HepG2 (cell line): ENCODE results near the gene DPAGT1. TPM values are rescaled to one million over a fixed set of nuclear protein-coding genes. Genes with fewer than 3 reads are reported as not detected.
A peak's percentile ranks its signal among the peaks of the same experiment; 100 is the strongest.

Experiments
- ATAC-seq: fragments of 200-7000 bp; cut with Tn5 transposase; 3 replicates; pipeline ENCODE4 v1.9.1; 2020; ENCODE audit warnings: mild to moderate bottlenecking, moderate library complexity
- BruUV-seq: library from RNA; stranded (reverse); fragments of 400-500 nt; replicated peaks from 2 replicates; lab custom pipeline; 2021; lab: Mats Ljungman, UMichigan
- CTCF ChIA-PET: fragments of 300-600 bp; formaldehyde crosslinking; extraction: SDS; loops from one replicate; lab custom pipeline; 2021; ENCODE audit warnings: low total read pairs, inconsistent platforms, low intra/inter-chr PET ratio; lab: Yijun Ruan, JAX
- POLR2A ChIA-PET: fragments of 350-600 bp; sonication (Branson Sonifier 250); formaldehyde crosslinking; loops from one replicate; lab custom pipeline; 2020; ENCODE audit warnings: antibody characterized with exemption, inconsistent platforms; lab: Yijun Ruan, JAX
- DNase-seq: peaks from one replicate; pipeline ENCODE4 v3.0.0-alpha.2; 2015; ENCODE audit warnings: low spot score
- FAIRE-seq: peaks from 3 replicates; lab custom pipeline; 2011; peaks lifted over from hg19 to GRCh38; lab: Jason Lieb, UNC
- H2AFZ ChIP-seq: one replicate; pipeline ENCODE4 v1.6.1; 2011; ENCODE audit warnings: low read length, inconsistent platforms
- H3K27ac ChIP-seq: fragments of 300-600 bp; 3 replicates; pipeline ENCODE4 v1.8.0; 2011; ENCODE audit warnings: mixed run types, mild to moderate bottlenecking, mixed read lengths, low read length, inconsistent platforms; ENCODE audit not compliant: insufficient read depth; ENCODE audit errors: extremely low read length
- H3K27me3 ChIP-seq, 2 experiments: fragments of 200-600 bp in 1 of 2; 2 replicates in 1 of 2; 3 replicates in 1 of 2; pipeline versions ENCODE4 v1.6.0 to v1.8.0; 2011; ENCODE audit warnings: low read length in 2 of 2, mild to moderate bottlenecking in 2 of 2, moderate library complexity in 2 of 2, inconsistent platforms in 1 of 2; ENCODE audit not compliant: insufficient read depth in 2 of 2, control insufficient read depth in 1 of 2
- H3K36me3 ChIP-seq, 2 experiments: fragments of 200-600 bp in 1 of 2; replicated peaks in 1 of 2; 2 replicates in 1 of 2; 3 replicates in 1 of 2; pipeline versions ENCODE4 v1.5.1 to v1.8.0; 2011; ENCODE audit warnings: low read length in 2 of 2, inconsistent platforms in 1 of 2; ENCODE audit not compliant: insufficient read depth in 2 of 2, control insufficient read depth in 1 of 2
- H3K4me1 ChIP-seq: 2 replicates; pipeline ENCODE4 v1.5.1; 2012; ENCODE audit warnings: low read length, inconsistent platforms; ENCODE audit not compliant: insufficient read depth
- H3K4me2 ChIP-seq: 2 replicates; pipeline ENCODE4 v1.6.0; 2011; ENCODE audit warnings: low read depth, low read length, inconsistent platforms
- H3K4me3 ChIP-seq, 3 experiments: fragments of 200-600 bp in 1 of 3; sonication (generic), shearing (Covaris generic) in 1 of 3; replicated peaks in 1 of 3; 2 replicates each; pipeline ENCODE4 v1.5.1; 2011 to 2016; ENCODE audit warnings: low read length in 3 of 3, inconsistent platforms in 2 of 3, low read depth in 2 of 3, mild to moderate bottlenecking in 2 of 3, control low read depth in 1 of 3, mixed read lengths in 1 of 3; ENCODE audit not compliant: insufficient read depth in 1 of 3
- H3K79me2 ChIP-seq: one replicate; pipeline ENCODE4 v1.6.1; 2011; ENCODE audit warnings: low read length, inconsistent platforms; ENCODE audit not compliant: insufficient read depth
- H3K9ac ChIP-seq: 2 replicates; pipeline ENCODE4 v1.6.0; 2011; ENCODE audit warnings: mild to moderate bottlenecking, low read depth, low read length, inconsistent platforms; ENCODE audit not compliant: insufficient read depth
- H3K9me3 ChIP-seq: 2 replicates; pipeline ENCODE4 v1.5.1; 2012; ENCODE audit warnings: mild to moderate bottlenecking, low read length
- H4K20me1 ChIP-seq: 2 replicates; pipeline ENCODE4 v1.6.0; 2011; ENCODE audit warnings: inconsistent platforms, mild to moderate bottlenecking, low read length, moderate library complexity; ENCODE audit not compliant: insufficient read depth
- BATF2 ChIP-seq: sonication (generic); formaldehyde crosslinking; IDR thresholded peaks from 2 replicates; pipeline ENCODE4 v1.8.0; 2022; ENCODE audit warnings: mild to moderate bottlenecking, missing genetic modification reagents, moderate library complexity
- ELF1 ChIP-seq: sonication (generic); formaldehyde crosslinking; IDR thresholded peaks from 2 replicates; pipeline ENCODE4 v1.4.0; 2020; ENCODE audit warnings: missing genetic modification reagents
- GLI4 ChIP-seq: sonication (generic); formaldehyde crosslinking; IDR thresholded peaks from 2 replicates; pipeline ENCODE4 v1.5.1; 2020; ENCODE audit warnings: missing genetic modification reagents, mild to moderate bottlenecking, moderate library complexity, borderline replicate concordance
- HCFC1 ChIP-seq: fragments of 150-350 bp; IDR thresholded peaks from 2 replicates; pipeline ENCODE4 v1.6.1; 2014; ENCODE audit warnings: low read depth, low read length
- MATR3 ChIP-seq: sonication (generic); formaldehyde crosslinking; IDR thresholded peaks from 2 replicates; pipeline ENCODE4 v1.4.0; 2020; ENCODE audit warnings: missing genetic modification reagents
- MAZ ChIP-seq, 2 experiments: sonication (generic) in 1 of 2; formaldehyde crosslinking in 1 of 2; IDR thresholded peaks; 2 replicates each; pipeline versions ENCODE4 v1.5.0 to v1.6.1; 2012 to 2020; ENCODE audit warnings: low read depth in 2 of 2, mild to moderate bottlenecking in 2 of 2, borderline replicate concordance in 1 of 2, improper control_type of control experiment in 1 of 2, low read length in 1 of 2, missing genetic modification reagents in 1 of 2, moderate library complexity in 1 of 2
- MZF1 ChIP-seq: sonication (generic); formaldehyde crosslinking; IDR thresholded peaks from 2 replicates; pipeline ENCODE4 v1.8.1; 2023; ENCODE audit warnings: mild to moderate bottlenecking, missing genetic modification reagents, borderline replicate concordance
- PHF8 ChIP-seq: sonication (generic); formaldehyde crosslinking; IDR thresholded peaks from 2 replicates; pipeline ENCODE4 v1.5.0; 2020; ENCODE audit warnings: missing genetic modification reagents
- RFX3 ChIP-seq: IDR thresholded peaks from 2 replicates; pipeline ENCODE4 v1.6.1; 2016; ENCODE audit warnings: missing biosample characterization, missing genetic modification reagents
- RXRA ChIP-seq: sonication (generic); formaldehyde crosslinking; IDR thresholded peaks from 2 replicates; pipeline ENCODE4 v1.5.1; 2020; ENCODE audit warnings: missing genetic modification reagents
- SKI ChIP-seq: fragments of 450-650 bp; IDR thresholded peaks from one replicate; pipeline ENCODE4 v1.6.1; 2018; ENCODE audit warnings: mild to moderate bottlenecking; ENCODE audit not compliant: partially characterized antibody
- TAF15 ChIP-seq: fragments of 200-400 bp; formaldehyde crosslinking; IDR thresholded peaks from one replicate; pipeline ENCODE4 v1.6.1; 2018; ENCODE audit warnings: mild to moderate bottlenecking, low read depth, low read length; ENCODE audit not compliant: poor library complexity, severe bottlenecking
- YY1 ChIP-seq: IDR thresholded peaks from 2 replicates; pipeline ENCODE4 v1.6.1; 2011; ENCODE audit warnings: low read length, low read depth, moderate library complexity, mild to moderate bottlenecking; ENCODE audit not compliant: insufficient read depth, insufficient replicate concordance
- ZBTB43 ChIP-seq: sonication (generic); formaldehyde crosslinking; conservative IDR thresholded peaks from 2 replicates; pipeline ENCODE4 v1.4.0; 2020; ENCODE audit warnings: missing genetic modification reagents
- ZNF274 ChIP-seq: sonication (generic); formaldehyde crosslinking; IDR thresholded peaks from 2 replicates; pipeline ENCODE4 v1.5.1; 2020; ENCODE audit warnings: mild to moderate bottlenecking, missing genetic modification reagents
- ZNF7 ChIP-seq: IDR thresholded peaks from 2 replicates; pipeline ENCODE4 v1.6.1; 2016; ENCODE audit warnings: missing biosample characterization, missing genetic modification reagents
- ZNF790 ChIP-seq: sonication (generic); formaldehyde crosslinking; IDR thresholded peaks from 2 replicates; pipeline ENCODE4 v1.8.0; 2022; ENCODE audit warnings: missing genetic modification reagents, mild to moderate bottlenecking, borderline replicate concordance
- ZNF883 ChIP-seq: sonication (generic); formaldehyde crosslinking; IDR thresholded peaks from 2 replicates; pipeline ENCODE4 v1.5.1; 2020; ENCODE audit warnings: mild to moderate bottlenecking, missing genetic modification reagents; ENCODE audit errors: not compliant biosample characterization
- WGBS: methylation state at CpG from one replicate; pipeline ENCODE4 v1.1.6; 2017; ENCODE audit warnings: low lambda C conversion rate; 5-methylcytosine and 5-hydroxymethylcytosine counted together
- in situ Hi-C: cut with HindIII; loops from 2 replicates; pipeline ENCODE4 v1.10.0; 2017; ENCODE audit warnings: low pct_unique_long_range_greater_than_20kb; ENCODE audit not compliant: extremely low pct_ligation_motif_present
- intact Hi-C: fragments of 100-400 bp; cut with micrococcal nuclease; formaldehyde crosslinking; loops from one replicate; pipeline ENCODE4 v1.10.0; 2022; ENCODE audit not compliant: unreplicated experiment
- polyA plus RNA-seq, 8 experiments: library from polyadenylated mRNA; depleted of rRNA in 3 of 8; stranded (reverse) in 7 of 8; unstranded in 1 of 8; fragments of >200 nt; fragmentation: Illumina TruSeq in 4 of 8; extraction: Trizol in 4 of 8; gene quantifications; 2 replicates each; pipeline versions ENCODE4 v1.2.1 to v1.2.3, GENCODE V29; 2011 to 2016; ENCODE audit warnings: low read depth in 4 of 8, missing spikeins in 1 of 8, mixed read lengths in 1 of 8; ENCODE audit not compliant: insufficient read depth in 1 of 8
- total RNA-seq, 5 experiments: library from RNA; depleted of rRNA; stranded (reverse); fragments of >200 nt; fragmentation: Illumina TruSeq; extraction: Trizol; gene quantifications; 2 replicates each; pipeline ENCODE4 v1.2.3, GENCODE V29; 2016; ENCODE audit warnings: low read depth in 1 of 5
- TF ChIP-seq, protein P1 (sequence below): sonication (generic); formaldehyde crosslinking; conservative IDR thresholded peaks from 2 replicates; pipeline ENCODE4 v1.4.0; 2020; ENCODE audit warnings: missing genetic modification reagents

DPAGT1 gene
- total and polyA plus RNA-seq, 2 of the 13 experiments (the other 11 are each of a cell fraction or from before 2014, with no cell fraction given) = 37.6 to 70.7 TPM

DNA sequence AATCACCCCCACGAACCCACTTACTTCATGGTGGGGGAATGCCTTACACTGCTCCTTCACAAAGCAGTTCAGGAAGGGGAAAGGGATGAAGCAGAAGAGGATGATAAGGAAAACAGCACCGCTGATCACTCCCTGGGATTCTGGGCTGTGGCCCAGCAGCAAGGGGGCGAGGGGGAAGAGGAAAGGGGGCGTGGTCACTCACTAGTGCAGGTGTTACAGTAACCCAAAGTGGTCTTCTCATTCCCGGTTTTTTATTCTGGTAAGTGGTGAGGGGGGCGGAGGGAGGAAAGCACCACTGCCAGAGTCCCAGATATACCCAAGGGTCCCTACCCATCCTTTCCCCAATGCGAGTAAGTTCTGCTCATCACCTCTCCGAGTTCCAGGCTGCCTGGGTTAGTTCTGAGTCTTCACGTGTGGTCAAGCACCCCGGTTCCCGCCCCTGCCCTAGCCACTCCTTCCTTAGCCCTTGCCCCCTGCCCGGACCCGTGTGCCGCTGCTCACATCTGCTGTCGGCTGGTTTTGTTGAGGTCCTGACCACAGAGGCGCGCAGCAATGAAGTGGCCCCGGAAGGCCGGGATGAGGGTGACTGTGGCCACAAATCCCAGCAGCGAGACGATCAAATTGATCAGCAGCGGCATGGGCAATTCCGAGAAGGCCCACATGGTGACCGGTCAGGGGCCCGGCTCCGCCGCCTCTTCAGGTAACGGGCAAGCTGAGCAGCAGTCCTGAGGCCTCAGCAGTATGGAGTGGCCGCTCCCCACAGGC is 477 bp downstream of the DPAGT1 start:
- CTCF ChIA-PET = interaction anchor here (1.1 kb wide), 1 partner anchor 33 kb away, joined by 3 read pairs; no protein-coding TSS in a partner anchor
- WGBS = 2% methylated on average over 12 of the region's 29 CpGs
- Histone ChIP-seq H3K27ac (peak overlapping the region; percentile 97), H3K4me2 (peak overlapping the region; percentile 96), H3K36me3 (peaks cover 10 to 26% of the 10 kb centered on the region in 2 experiments; a peak in 4 of 5 replicates), H3K79me2 (peaks cover 15% of the 10 kb centered on the region), H3K4me1 (peaks cover 30% of the 10 kb centered on the region), H3K9ac (peak overlapping the region; percentile 93), H3K4me3 (peak overlapping the region; percentile 77 to 91 (median 86)), H2AFZ (peak overlapping the region; percentile 94), H3K27me3 (no peaks in the 10 kb centered on the region; a peak in 1 of 5 replicates), H4K20me1 (no peaks in the 10 kb centered on the region), H3K9me3 (no peaks in the 10 kb centered on the region)
- intact Hi-C loops (loop anchor here (2.0 kb wide), 1 partner anchor 20 kb away; the partner anchor contains the start of gene HINFP), in situ Hi-C loops (no loop called here)
- FAIRE-seq (no peak), DNase-seq (peak; percentile 38), ATAC-seq (peak; percentile 68)
- POLR2A ChIA-PET = interaction anchor here (0.7 to 2.0 kb wide), 10 partner anchors 16 to 309 kb away, joined by 3 to 47 read pairs (median 7); partner anchors contain the start of genes CENATAC, HINFP, HMBS and NLRX1
- BruUV-seq = TSS peak; percentile 67
- TF ChIP-seq ZBTB43 (CRISPR knock-in tag) (no peak), TAF15 (no peak), PHF8 (CRISPR knock-in tag) (no peak), ZNF274 (CRISPR knock-in tag) (no peak), MAZ (IDR thresholded peaks at IDR 0.05; ENCODE audit: borderline replicate concordance, low read depth, low read length) (no peak), MAZ (CRISPR knock-in tag; IDR thresholded peaks at IDR 0.05; ENCODE audit: low read depth) (no peak; the same call in 1 of the 2 replicates), MATR3 (CRISPR knock-in tag) (no peak), BATF2 (CRISPR knock-in tag) (no peak), SKI (no peak), HCFC1 (no peak), GLI4 (CRISPR knock-in tag) (0 out of 2 replicates have a peak, but pooled peaks have one; percentile 33), YY1 (no peak), ELF1 (CRISPR knock-in tag) (no peak), MZF1 (no peak), ZNF7 (CRISPR knock-in tag) (no peak), RXRA (CRISPR knock-in tag) (peak; percentile 30; the same call in 1 of the 2 replicates), ZNF790 (CRISPR knock-in tag) (0 out of 2 replicates have a peak, but pooled peaks have one; percentile 27), RFX3 (CRISPR knock-in tag) (no peak), ZNF883 (CRISPR knock-in tag) (peak; percentile 57)
- TF ChIP-seq, protein P1, sequence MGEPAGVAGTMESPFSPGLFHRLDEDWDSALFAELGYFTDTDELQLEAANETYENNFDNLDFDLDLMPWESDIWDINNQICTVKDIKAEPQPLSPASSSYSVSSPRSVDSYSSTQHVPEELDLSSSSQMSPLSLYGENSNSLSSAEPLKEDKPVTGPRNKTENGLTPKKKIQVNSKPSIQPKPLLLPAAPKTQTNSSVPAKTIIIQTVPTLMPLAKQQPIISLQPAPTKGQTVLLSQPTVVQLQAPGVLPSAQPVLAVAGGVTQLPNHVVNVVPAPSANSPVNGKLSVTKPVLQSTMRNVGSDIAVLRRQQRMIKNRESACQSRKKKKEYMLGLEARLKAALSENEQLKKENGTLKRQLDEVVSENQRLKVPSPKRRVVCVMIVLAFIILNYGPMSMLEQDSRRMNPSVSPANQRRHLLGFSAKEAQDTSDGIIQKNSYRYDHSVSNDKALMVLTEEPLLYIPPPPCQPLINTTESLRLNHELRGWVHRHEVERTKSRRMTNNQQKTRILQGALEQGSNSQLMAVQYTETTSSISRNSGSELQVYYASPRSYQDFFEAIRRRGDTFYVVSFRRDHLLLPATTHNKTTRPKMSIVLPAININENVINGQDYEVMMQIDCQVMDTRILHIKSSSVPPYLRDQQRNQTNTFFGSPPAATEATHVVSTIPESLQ (CRISPR knock-in tag) = no peak
